Right atrium auricular region (tissue), 2 donors: ENCODE measurements around the gene CD3E. TPM values are rescaled to one million over a fixed set of nuclear protein-coding genes. Genes with fewer than 3 reads are reported as not detected.

Experiments used
- DNase-seq: peaks from one replicate; pipeline ENCODE4 v3.0.0-alpha.2; 2019; ENCODE audit warnings: low spot score
- H3K27ac ChIP-seq, 2 donors: fragments of 200-600 bp; sonication (generic); 1 replicate in 1 of 2; 2 replicates in 1 of 2; pipeline ENCODE4 v1.5.1; 2016 to 2019
- H3K27me3 ChIP-seq, 2 donors: fragments of 200-600 bp; sonication (generic); one replicate each; pipeline versions ENCODE4 v1.5.1 to v1.6.0; 2017 to 2019
- H3K36me3 ChIP-seq: fragments of 200-600 bp; sonication (generic); one replicate; pipeline ENCODE4 v1.5.1; 2016
- H3K4me1 ChIP-seq, 2 donors: fragments of 200-600 bp; sonication (generic); one replicate each; pipeline versions ENCODE4 v1.5.1 to v1.6.0; 2017 to 2019
- H3K4me3 ChIP-seq, 2 donors: fragments of 200-600 bp; sonication (generic); 1 replicate in 1 of 2; 2 replicates in 1 of 2; pipeline ENCODE4 v1.5.1; 2017 to 2019; ENCODE audit warnings: mild to moderate bottlenecking in 1 of 2, moderate library complexity in 1 of 2
- H3K9me3 ChIP-seq, 2 donors: fragments of 200-600 bp; sonication (generic); one replicate each; pipeline ENCODE4 v1.5.1; 2019
- CTCF ChIP-seq, 2 donors: fragments of 200-600 bp; sonication (generic); IDR thresholded peaks; one replicate each; pipeline ENCODE4 v1.5.1; 2019; ENCODE audit warnings: antibody characterized with exemption in 2 of 2
- total RNA-seq, 2 donors: library from RNA; depleted of rRNA; stranded (reverse); fragments of >200 nt; gene quantifications; one replicate each; pipeline ENCODE4 v1.1.0, GENCODE V29; 2016

Gene CD3E
- total RNA-seq, 2 donors from 2014 or later = 1.8 TPM; not detected in 1

GRCh38 chr11:118319337-118319707 lies 14.8 kb downstream of the CD3E start:
- no peak for TF ChIP-seq CTCF (IDR thresholded peaks at IDR 0.05)
- Histone ChIP-seq H3K9me3 (no peaks in the 10 kb centered on the region), H3K4me3 (no peak overlapping the region), H3K27ac (no peak overlapping the region), H3K36me3 (no peaks in the 10 kb centered on the region), H3K27me3 (no peaks in the 10 kb centered on the region), H3K4me1 (peaks cover 0 to 9% of the 10 kb centered on the region in 2 donors)
- no peak for DNase-seq

GRCh38 chr11:118320515-118320914 lies 16.0 kb downstream of the CD3E start:
- DNase-seq = no peak
- H3K9me3 ChIP-seq = no peaks in the 10 kb centered on the region
- no peak for TF ChIP-seq CTCF (IDR thresholded peaks at IDR 0.05)
- H3K36me3 ChIP-seq = no peaks in the 10 kb centered on the region
- H3K4me1 ChIP-seq = peaks cover 0 to 9% of the 10 kb centered on the region in 2 donors
- no peak overlapping the region for H3K4me3 ChIP-seq
- H3K27me3 ChIP-seq = no peaks in the 10 kb centered on the region
- no peak overlapping the region for H3K27ac ChIP-seq

GRCh38 chr11:118321386-118322082 lies 17.0 kb downstream of the CD3E start:
- TF ChIP-seq CTCF (IDR thresholded peaks at IDR 0.05) = no peak
- Histone ChIP-seq H3K36me3 (no peaks in the 10 kb centered on the region), H3K4me1 (peaks cover 0 to 5% of the 10 kb centered on the region in 2 donors), H3K9me3 (no peaks in the 10 kb centered on the region), H3K27ac (no peak overlapping the region), H3K27me3 (no peaks in the 10 kb centered on the region), H3K4me3 (no peak overlapping the region)
- no peak for DNase-seq

- no peak for TF ChIP-seq CTCF (IDR thresholded peaks at IDR 0.05)
- no peaks in the 10 kb centered on the region for H3K9me3 ChIP-seq
- no peak overlapping the region for H3K4me3 ChIP-seq
- H3K27me3 ChIP-seq = no peaks in the 10 kb centered on the region
- DNase-seq = no peak
- H3K36me3 ChIP-seq = no peaks in the 10 kb centered on the region
- no peaks in the 10 kb centered on the region for H3K4me1 ChIP-seq
- no peak overlapping the region for H3K27ac ChIP-seq
Observed at GRCh38 chr11:118322721-118323120, 18.2 kb downstream of the CD3E start.

GRCh38 chr11:118325283-118325682 lies 20.8 kb downstream of the CD3E start:
- H3K36me3 ChIP-seq = no peaks in the 10 kb centered on the region
- H3K27me3 ChIP-seq = no peaks in the 10 kb centered on the region
- H3K27ac ChIP-seq = no peak overlapping the region
- H3K9me3 ChIP-seq = peaks cover 0 to 7% of the 10 kb centered on the region in 2 donors
- no peak overlapping the region for H3K4me3 ChIP-seq
- no peaks in the 10 kb centered on the region for H3K4me1 ChIP-seq
- DNase-seq = no peak
- no peak for TF ChIP-seq CTCF (IDR thresholded peaks at IDR 0.05)

GRCh38 chr11:118328745-118329144 lies 24.2 kb downstream of the CD3E start:
- Histone ChIP-seq H3K4me1 (no peaks in the 10 kb centered on the region), H3K27ac (no peak overlapping the region), H3K4me3 (no peak overlapping the region), H3K27me3 (no peaks in the 10 kb centered on the region), H3K9me3 (peaks cover 0 to 7% of the 10 kb centered on the region in 2 donors), H3K36me3 (no peaks in the 10 kb centered on the region)
- no peak for TF ChIP-seq CTCF (IDR thresholded peaks at IDR 0.05)
- no peak for DNase-seq
